ENCODE measurements around the gene GUCY1A1. TPM values are rescaled to one million over a fixed set of nuclear protein-coding genes. Genes with fewer than 3 reads are reported as not detected.

GUCY1A1 gene
- total RNA-seq, 4 donors from 2014 or later = 29.4 to 45.6 (median 32.7) TPM

DNA sequence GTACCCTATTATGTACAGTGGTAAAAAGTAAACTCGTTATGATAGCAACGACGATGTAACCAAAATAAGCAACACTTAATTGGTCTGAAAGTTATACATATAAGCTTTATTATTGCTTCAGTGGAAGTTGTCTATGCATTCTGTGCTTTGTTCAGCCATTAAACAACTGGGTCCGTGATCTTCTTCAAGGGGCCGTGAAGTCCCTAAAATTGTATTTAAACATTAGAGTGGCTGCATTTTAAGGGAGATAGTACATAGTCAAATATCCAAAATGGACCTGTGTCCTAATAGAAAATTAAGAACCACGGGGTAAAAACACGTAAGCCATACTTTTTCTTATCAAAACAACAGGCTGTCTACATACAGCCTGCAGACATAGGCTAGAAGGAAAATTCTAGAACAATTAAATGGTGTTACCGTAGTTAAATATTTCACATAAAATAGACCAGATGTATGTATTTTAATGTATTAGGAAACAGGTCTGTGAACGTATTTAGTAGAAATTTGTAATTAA, 2.1 kb downstream of the GUCY1A1 start:
- peaks cover 34% of the 10 kb centered on the region for H3K27me3 ChIP-seq
- intact Hi-C loops (cut with DNase I; ENCODE audit: low total_unique reads) (loop anchor here (5.0 to 10.0 kb wide), 3 partner anchors 144 to 284 kb away; partner anchors contain the start of gene CTSO), in situ Hi-C loops (cut with MboI; ENCODE audit: low pct_ligation_motif_present in 1 of 4, low pct_unique_long_range_greater_than_20kb in 1 of 4, low sequenced_read_pairs in 3 of 4) (loop anchor here in 1 of 4 donors (10.0 kb wide), 1 partner anchor 144 kb away; no protein-coding TSS in a partner anchor)
- H3K36me3 ChIP-seq = no peaks in the 10 kb centered on the region
- no peaks in the 10 kb centered on the region for H3K9me3 ChIP-seq
- DNase-seq = no peak
- H3K27ac ChIP-seq = peak overlapping the region; percentile 83 to 94 (median 86)
- WGBS, 2 donors (ENCODE audit: low coverage in 1 of 2) = 25 to 38% methylated on average over 9 of the region's 9 CpGs
- peak overlapping the region; percentile 5 to 66 (median 46) for H3K4me3 ChIP-seq
- TF ChIP-seq POLR2A (IDR thresholded peaks at IDR 0.05) (no peak), EP300 (IDR thresholded peaks at IDR 0.05; ENCODE audit: low read depth) (no peak), POLR2AphosphoS5 (IDR thresholded peaks at IDR 0.05) (no peak)
- TF ChIP-seq, protein P1, sequence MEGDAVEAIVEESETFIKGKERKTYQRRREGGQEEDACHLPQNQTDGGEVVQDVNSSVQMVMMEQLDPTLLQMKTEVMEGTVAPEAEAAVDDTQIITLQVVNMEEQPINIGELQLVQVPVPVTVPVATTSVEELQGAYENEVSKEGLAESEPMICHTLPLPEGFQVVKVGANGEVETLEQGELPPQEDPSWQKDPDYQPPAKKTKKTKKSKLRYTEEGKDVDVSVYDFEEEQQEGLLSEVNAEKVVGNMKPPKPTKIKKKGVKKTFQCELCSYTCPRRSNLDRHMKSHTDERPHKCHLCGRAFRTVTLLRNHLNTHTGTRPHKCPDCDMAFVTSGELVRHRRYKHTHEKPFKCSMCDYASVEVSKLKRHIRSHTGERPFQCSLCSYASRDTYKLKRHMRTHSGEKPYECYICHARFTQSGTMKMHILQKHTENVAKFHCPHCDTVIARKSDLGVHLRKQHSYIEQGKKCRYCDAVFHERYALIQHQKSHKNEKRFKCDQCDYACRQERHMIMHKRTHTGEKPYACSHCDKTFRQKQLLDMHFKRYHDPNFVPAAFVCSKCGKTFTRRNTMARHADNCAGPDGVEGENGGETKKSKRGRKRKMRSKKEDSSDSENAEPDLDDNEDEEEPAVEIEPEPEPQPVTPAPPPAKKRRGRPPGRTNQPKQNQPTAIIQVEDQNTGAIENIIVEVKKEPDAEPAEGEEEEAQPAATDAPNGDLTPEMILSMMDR (IDR thresholded peaks at IDR 0.05) = no peak
- H3K4me1 ChIP-seq = peaks cover 0 to 12% (median 6%) of the 10 kb centered on the region in 4 donors

DNA sequence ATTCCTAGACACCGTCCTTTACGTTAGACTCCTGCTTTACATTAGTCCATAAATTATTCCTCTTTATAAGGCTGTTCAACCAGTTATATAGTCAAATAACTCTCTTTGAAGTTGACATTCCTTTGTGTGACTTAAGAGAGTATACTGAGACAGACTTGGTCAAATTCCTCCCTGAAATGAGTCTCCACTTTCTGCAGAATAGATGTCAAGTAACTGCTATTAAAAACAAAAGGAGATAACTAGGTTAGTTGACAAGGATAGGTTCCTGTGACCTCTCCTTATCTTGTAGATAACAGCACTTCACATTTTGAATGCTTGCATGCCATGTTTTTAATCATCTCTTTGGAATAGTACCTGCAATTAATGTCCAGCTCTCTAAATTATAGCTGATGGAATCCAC, 5.7 kb downstream of the GUCY1A1 start:
- no peak for DNase-seq
- Histone ChIP-seq H3K27me3 (peaks cover 21% of the 10 kb centered on the region), H3K4me3 (no peak overlapping the region), H3K9me3 (no peaks in the 10 kb centered on the region), H3K27ac (peak overlapping the region in 2 of 4 donors; percentile 79 to 87), H3K36me3 (no peaks in the 10 kb centered on the region), H3K4me1 (peaks cover 0 to 39% (median 13%) of the 10 kb centered on the region in 4 donors)
- intact Hi-C loops (cut with DNase I; ENCODE audit: low total_unique reads) = no loop called here
- TF ChIP-seq POLR2AphosphoS5 (IDR thresholded peaks at IDR 0.05) (no peak), EP300 (IDR thresholded peaks at IDR 0.05; ENCODE audit: low read depth) (no peak), POLR2A (IDR thresholded peaks at IDR 0.05) (no peak)
- TF ChIP-seq, protein P1 (IDR thresholded peaks at IDR 0.05) = no peak
- 50 to 70% methylated on average over 2 of the region's 2 CpGs for WGBS, 2 donors (ENCODE audit: low coverage in 1 of 2)
- in situ Hi-C loops (cut with MboI; ENCODE audit: low pct_ligation_motif_present in 1 of 4, low pct_unique_long_range_greater_than_20kb in 1 of 4, low sequenced_read_pairs in 3 of 4) = no loop called here

DNA sequence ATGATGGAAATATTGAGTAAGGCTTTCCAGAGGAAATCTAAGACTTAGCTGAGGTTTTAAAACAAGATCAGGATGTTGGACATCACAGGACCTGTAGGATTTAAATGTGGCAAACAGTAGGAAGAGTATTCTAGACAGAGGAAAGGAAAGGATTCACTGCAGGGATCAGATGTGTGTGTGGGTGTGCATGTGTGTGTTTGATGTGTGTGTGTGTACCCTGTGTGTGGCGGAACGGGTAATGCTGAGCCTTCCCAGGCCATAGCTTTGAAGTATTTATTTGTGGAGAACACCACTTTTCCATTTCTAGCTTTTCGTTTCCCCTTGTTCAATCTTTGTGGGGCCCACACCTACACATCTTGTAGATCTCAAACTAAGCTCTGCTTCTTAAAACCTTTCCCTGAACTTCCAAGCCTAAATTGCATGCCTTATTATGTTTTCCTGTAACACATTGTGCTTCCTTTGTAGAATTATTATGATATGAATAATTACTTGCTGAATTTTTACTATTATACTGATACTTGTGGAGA, 6.9 kb downstream of the GUCY1A1 start:
- 68 to 72% methylated on average over 3 of the region's 3 CpGs for WGBS, 2 donors (ENCODE audit: low coverage in 1 of 2)
- Histone ChIP-seq H3K36me3 (no peaks in the 10 kb centered on the region), H3K9me3 (no peaks in the 10 kb centered on the region), H3K4me1 (peaks cover 0 to 40% (median 13%) of the 10 kb centered on the region in 4 donors), H3K27ac (peak overlapping the region; percentile 39 to 87 (median 64)), H3K27me3 (peaks cover 10% of the 10 kb centered on the region), H3K4me3 (no peak overlapping the region)
- intact Hi-C loops (cut with DNase I; ENCODE audit: low total_unique reads) (no loop called here), in situ Hi-C loops (cut with MboI; ENCODE audit: low pct_ligation_motif_present in 1 of 4, low pct_unique_long_range_greater_than_20kb in 1 of 4, low sequenced_read_pairs in 3 of 4) (no loop called here)
- TF ChIP-seq, protein P1 (IDR thresholded peaks at IDR 0.05) = no peak
- no peak for TF ChIP-seq POLR2A (IDR thresholded peaks at IDR 0.05)
- TF ChIP-seq POLR2AphosphoS5 (IDR thresholded peaks at IDR 0.05) = no peak
- TF ChIP-seq EP300 (IDR thresholded peaks at IDR 0.05; ENCODE audit: low read depth) = no peak
- DNase-seq = no peak

DNA sequence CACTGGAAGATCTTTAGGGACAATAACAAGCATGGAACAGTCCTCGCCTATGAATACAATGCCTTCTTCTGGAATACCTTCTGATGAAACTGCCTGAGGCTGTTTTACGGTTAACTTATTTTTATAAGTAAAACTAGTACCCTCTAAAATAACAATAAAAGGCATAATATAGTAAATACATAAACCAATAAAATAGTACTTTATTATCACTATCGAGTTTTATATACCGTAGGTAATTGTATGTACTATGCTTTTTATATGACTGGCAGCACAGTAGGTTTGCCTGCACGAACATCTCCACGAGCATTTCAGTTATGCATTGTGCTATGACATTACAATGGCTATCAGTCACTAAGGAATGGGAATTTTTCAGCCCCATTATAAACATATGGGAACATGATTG, 8.0 kb downstream of the GUCY1A1 start:
- 36 to 55% methylated on average over 6 of the region's 6 CpGs for WGBS, 2 donors (ENCODE audit: low coverage in 1 of 2)
- H3K27ac ChIP-seq = peak overlapping the region; percentile 39 to 87 (median 64)

More for the DNA sequence above, 8.0 kb downstream of the GUCY1A1 start:
- peaks cover 0 to 46% (median 13%) of the 10 kb centered on the region in 4 donors for H3K4me1 ChIP-seq
- H3K9me3 ChIP-seq = no peaks in the 10 kb centered on the region
- TF ChIP-seq EP300 (IDR thresholded peaks at IDR 0.05; ENCODE audit: low read depth) (no peak), POLR2A (IDR thresholded peaks at IDR 0.05) (no peak), POLR2AphosphoS5 (IDR thresholded peaks at IDR 0.05) (no peak)
- TF ChIP-seq, protein P1 (IDR thresholded peaks at IDR 0.05) = no peak
- in situ Hi-C loops (cut with MboI; ENCODE audit: low pct_ligation_motif_present in 1 of 4, low pct_unique_long_range_greater_than_20kb in 1 of 4, low sequenced_read_pairs in 3 of 4) = no loop called here
- H3K36me3 ChIP-seq = no peaks in the 10 kb centered on the region
- intact Hi-C loops (cut with DNase I; ENCODE audit: low total_unique reads) = no loop called here
- no peak overlapping the region for H3K4me3 ChIP-seq
- no peaks in the 10 kb centered on the region for H3K27me3 ChIP-seq
- no peak for DNase-seq
